ENCODE measurements around the gene KRT80.

DNA sequence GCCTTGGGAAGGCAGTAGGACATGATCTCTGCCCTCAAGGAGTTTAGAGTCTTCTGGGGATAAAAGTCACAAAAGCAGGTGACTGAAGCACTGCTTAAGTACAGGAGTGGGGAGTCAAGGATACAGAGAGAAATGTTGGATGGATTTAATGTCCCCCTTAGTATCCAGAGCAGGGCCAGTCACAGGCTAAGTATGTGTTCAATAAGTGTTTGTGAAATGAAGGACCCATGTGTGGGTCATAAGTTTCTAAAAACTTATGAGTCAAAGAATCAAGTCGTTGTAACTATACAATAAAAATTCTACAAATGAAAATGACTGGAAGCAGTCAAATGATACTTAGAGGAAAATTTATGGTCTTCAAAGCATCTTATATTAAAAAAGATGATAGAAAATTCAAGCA is 25.1 kb downstream of the KRT80 start:
- TF ChIP-seq, protein P1, sequence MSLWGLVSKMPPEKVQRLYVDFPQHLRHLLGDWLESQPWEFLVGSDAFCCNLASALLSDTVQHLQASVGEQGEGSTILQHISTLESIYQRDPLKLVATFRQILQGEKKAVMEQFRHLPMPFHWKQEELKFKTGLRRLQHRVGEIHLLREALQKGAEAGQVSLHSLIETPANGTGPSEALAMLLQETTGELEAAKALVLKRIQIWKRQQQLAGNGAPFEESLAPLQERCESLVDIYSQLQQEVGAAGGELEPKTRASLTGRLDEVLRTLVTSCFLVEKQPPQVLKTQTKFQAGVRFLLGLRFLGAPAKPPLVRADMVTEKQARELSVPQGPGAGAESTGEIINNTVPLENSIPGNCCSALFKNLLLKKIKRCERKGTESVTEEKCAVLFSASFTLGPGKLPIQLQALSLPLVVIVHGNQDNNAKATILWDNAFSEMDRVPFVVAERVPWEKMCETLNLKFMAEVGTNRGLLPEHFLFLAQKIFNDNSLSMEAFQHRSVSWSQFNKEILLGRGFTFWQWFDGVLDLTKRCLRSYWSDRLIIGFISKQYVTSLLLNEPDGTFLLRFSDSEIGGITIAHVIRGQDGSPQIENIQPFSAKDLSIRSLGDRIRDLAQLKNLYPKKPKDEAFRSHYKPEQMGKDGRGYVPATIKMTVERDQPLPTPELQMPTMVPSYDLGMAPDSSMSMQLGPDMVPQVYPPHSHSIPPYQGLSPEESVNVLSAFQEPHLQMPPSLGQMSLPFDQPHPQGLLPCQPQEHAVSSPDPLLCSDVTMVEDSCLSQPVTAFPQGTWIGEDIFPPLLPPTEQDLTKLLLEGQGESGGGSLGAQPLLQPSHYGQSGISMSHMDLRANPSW (CRISPR knock-in tag; IDR thresholded peaks at IDR 0.05; ENCODE audit: borderline replicate concordance) = no peak
- no peak for TF ChIP-seq RAD21 (CRISPR knock-in tag; IDR thresholded peaks at IDR 0.05)
- TF ChIP-seq, protein P2, sequence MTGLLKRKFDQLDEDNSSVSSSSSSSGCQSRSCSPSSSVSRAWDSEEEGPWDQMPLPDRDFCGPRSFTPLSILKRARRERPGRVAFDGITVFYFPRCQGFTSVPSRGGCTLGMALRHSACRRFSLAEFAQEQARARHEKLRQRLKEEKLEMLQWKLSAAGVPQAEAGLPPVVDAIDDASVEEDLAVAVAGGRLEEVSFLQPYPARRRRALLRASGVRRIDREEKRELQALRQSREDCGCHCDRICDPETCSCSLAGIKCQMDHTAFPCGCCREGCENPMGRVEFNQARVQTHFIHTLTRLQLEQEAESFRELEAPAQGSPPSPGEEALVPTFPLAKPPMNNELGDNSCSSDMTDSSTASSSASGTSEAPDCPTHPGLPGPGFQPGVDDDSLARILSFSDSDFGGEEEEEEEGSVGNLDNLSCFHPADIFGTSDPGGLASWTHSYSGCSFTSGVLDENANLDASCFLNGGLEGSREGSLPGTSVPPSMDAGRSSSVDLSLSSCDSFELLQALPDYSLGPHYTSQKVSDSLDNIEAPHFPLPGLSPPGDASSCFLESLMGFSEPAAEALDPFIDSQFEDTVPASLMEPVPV (CRISPR knock-in tag; IDR thresholded peaks at IDR 0.05) = no peak
- TF ChIP-seq ATRX (CRISPR knock-in tag; IDR thresholded peaks at IDR 0.05; ENCODE audit: borderline replicate concordance) = no peak
- TF ChIP-seq, protein P3, sequence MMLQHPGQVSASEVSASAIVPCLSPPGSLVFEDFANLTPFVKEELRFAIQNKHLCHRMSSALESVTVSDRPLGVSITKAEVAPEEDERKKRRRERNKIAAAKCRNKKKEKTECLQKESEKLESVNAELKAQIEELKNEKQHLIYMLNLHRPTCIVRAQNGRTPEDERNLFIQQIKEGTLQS (CRISPR knock-in tag; IDR thresholded peaks at IDR 0.05) = no peak
- TF ChIP-seq, protein P4, sequence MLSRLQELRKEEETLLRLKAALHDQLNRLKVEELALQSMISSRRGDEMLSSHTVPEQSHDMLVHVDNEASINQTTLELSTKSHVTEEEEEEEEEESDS (CRISPR knock-in tag; IDR thresholded peaks at IDR 0.05; ENCODE audit: borderline replicate concordance) = no peak
- TF ChIP-seq LCORL (IDR thresholded peaks at IDR 0.05) = no peak
- no peak for TF ChIP-seq LCORL (CRISPR knock-in tag; IDR thresholded peaks at IDR 0.05)
- TF ChIP-seq MAZ (IDR thresholded peaks at IDR 0.05; ENCODE audit: borderline replicate concordance, low read depth, low read length) = no peak
- TF ChIP-seq MAZ (CRISPR knock-in tag; IDR thresholded peaks at IDR 0.05; ENCODE audit: low read depth) = no peak
- TF ChIP-seq, protein P5, sequence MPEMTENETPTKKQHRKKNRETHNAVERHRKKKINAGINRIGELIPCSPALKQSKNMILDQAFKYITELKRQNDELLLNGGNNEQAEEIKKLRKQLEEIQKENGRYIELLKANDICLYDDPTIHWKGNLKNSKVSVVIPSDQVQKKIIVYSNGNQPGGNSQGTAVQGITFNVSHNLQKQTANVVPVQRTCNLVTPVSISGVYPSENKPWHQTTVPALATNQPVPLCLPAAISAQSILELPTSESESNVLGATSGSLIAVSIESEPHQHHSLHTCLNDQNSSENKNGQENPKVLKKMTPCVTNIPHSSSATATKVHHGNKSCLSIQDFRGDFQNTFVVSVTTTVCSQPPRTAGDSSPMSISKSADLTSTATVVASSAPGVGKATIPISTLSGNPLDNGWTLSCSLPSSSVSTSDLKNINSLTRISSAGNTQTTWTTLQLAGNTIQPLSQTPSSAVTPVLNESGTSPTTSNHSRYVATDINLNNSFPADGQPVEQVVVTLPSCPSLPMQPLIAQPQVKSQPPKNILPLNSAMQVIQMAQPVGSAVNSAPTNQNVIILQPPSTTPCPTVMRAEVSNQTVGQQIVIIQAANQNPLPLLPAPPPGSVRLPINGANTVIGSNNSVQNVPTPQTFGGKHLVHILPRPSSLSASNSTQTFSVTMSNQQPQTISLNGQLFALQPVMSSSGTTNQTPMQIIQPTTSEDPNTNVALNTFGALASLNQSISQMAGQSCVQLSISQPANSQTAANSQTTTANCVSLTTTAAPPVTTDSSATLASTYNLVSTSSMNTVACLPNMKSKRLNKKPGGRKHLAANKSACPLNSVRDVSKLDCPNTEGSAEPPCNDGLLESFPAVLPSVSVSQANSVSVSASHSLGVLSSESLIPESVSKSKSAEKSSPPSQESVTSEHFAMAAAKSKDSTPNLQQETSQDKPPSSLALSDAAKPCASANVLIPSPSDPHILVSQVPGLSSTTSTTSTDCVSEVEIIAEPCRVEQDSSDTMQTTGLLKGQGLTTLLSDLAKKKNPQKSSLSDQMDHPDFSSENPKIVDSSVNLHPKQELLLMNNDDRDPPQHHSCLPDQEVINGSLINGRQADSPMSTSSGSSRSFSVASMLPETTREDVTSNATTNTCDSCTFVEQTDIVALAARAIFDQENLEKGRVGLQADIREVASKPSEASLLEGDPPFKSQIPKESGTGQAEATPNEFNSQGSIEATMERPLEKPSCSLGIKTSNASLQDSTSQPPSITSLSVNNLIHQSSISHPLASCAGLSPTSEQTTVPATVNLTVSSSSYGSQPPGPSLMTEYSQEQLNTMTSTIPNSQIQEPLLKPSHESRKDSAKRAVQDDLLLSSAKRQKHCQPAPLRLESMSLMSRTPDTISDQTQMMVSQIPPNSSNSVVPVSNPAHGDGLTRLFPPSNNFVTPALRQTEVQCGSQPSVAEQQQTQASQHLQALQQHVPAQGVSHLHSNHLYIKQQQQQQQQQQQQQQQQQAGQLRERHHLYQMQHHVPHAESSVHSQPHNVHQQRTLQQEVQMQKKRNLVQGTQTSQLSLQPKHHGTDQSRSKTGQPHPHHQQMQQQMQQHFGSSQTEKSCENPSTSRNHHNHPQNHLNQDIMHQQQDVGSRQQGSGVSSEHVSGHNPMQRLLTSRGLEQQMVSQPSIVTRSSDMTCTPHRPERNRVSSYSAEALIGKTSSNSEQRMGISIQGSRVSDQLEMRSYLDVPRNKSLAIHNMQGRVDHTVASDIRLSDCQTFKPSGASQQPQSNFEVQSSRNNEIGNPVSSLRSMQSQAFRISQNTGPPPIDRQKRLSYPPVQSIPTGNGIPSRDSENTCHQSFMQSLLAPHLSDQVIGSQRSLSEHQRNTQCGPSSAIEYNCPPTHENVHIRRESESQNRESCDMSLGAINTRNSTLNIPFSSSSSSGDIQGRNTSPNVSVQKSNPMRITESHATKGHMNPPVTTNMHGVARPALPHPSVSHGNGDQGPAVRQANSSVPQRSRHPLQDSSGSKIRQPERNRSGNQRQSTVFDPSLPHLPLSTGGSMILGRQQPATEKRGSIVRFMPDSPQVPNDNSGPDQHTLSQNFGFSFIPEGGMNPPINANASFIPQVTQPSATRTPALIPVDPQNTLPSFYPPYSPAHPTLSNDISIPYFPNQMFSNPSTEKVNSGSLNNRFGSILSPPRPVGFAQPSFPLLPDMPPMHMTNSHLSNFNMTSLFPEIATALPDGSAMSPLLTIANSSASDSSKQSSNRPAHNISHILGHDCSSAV (CRISPR knock-in tag; IDR thresholded peaks at IDR 0.05; ENCODE audit: borderline replicate concordance) = no peak
- no peak for TF ChIP-seq CCAR2 (optimal IDR thresholded peaks at IDR 0.05; ENCODE audit: low read depth, low read length)
- TF ChIP-seq TP53 (CRISPR knock-in tag; conservative IDR thresholded peaks at IDR 0.05) = no peak
- TF ChIP-seq SAP130 (CRISPR knock-in tag; IDR thresholded peaks at IDR 0.05; ENCODE audit: low read depth) = no peak
